Astrocyte of the cerebellum (primary cell): ENCODE measurements around the gene ZNF772.

Experiments used
- DNase-seq: peaks from one replicate; pipeline ENCODE4 v3.0.0-alpha.2; 2011; ENCODE audit warnings: low read depth
- H3K4me3 ChIP-seq: 2 replicates; pipeline ENCODE4 v1.5.1; 2011; ENCODE audit warnings: mild to moderate bottlenecking, low read depth, low read length, moderate library complexity
- CTCF ChIP-seq: IDR thresholded peaks from 2 replicates; pipeline ENCODE4 v1.5.1; 2012; ENCODE audit warnings: low read length, low read depth, moderate library complexity, mild to moderate bottlenecking; ENCODE audit errors: missing control alignments
- in situ Hi-C: cut with HindIII; loops from 2 replicates; pipeline ENCODE4 v1.10.0; 2017; ENCODE audit warnings: low sequenced_read_pairs

ZNF772 gene

GRCh38 chr19:57441979-57442752, 35.2 kb downstream of the ZNF772 start:
- no peak overlapping the region for H3K4me3 ChIP-seq
- in situ Hi-C loops = no loop called here
- no peak for DNase-seq
- no peak for TF ChIP-seq CTCF

- in situ Hi-C loops = no loop called here
- TF ChIP-seq CTCF = no peak
- H3K4me3 ChIP-seq = no peak overlapping the region
- no peak for DNase-seq
Observed at GRCh38 chr19:57438925-57439324, 38.4 kb downstream of the ZNF772 start.

GRCh38 chr19:57437931-57438330, 39.4 kb downstream of the ZNF772 start:
- no peak for TF ChIP-seq CTCF

GRCh38 chr19:57436417-57436816, 40.9 kb downstream of the ZNF772 start:
- no peak for DNase-seq
- in situ Hi-C loops = no loop called here
- no peak for TF ChIP-seq CTCF
- H3K4me3 ChIP-seq = peak overlapping the region; percentile 91

More at GRCh38 chr19:57437931-57438330, 39.4 kb downstream of the ZNF772 start:
- in situ Hi-C loops = no loop called here
- no peak overlapping the region for H3K4me3 ChIP-seq
- DNase-seq = no peak

GRCh38 chr19:57435062-57435978, 42.0 kb downstream of the ZNF772 start, which contains the start of gene ZNF749:
ZNF749 (plus strand) TSS chr19:57435325; CDS start chr19:57435579, 254 bp downstream.
- peak within 1 kb of the TSS; percentile 91 for H3K4me3 ChIP-seq
- DNase-seq = peak; percentile 98
- in situ Hi-C loops = no loop called here
- TF ChIP-seq CTCF = no peak

- TF ChIP-seq CTCF = no peak
- H3K4me3 ChIP-seq = peak overlapping the region; percentile 91
- in situ Hi-C loops = no loop called here
- DNase-seq = no peak
Observed at GRCh38 chr19:57434386-57435061, 42.8 kb downstream of the ZNF772 start.
